Activated CD8-positive, alpha-beta T cell treated with anti-CD3 and anti-CD28 coated beads for 36 hours (primary cell): ENCODE data around the gene IDH3G. TPM values are rescaled to one million over a fixed set of nuclear protein-coding genes. Genes with fewer than 3 reads are reported as not detected.
"Not testable (repeated sequence)": the region's sequence is repeated elsewhere in the genome, so short reads cannot be mapped to it uniquely, and the experiment has no call there.

Experiments used
- ATAC-seq: fragments of 200-7000 bp; cut with Tn5 transposase; one replicate; pipeline ENCODE4 v1.10.0; 2021; ENCODE audit warnings: mild to moderate bottlenecking, moderate library complexity
- CTCF ChIA-PET: fragments of 350-600 bp; sonication (Branson Sonifier 250); formaldehyde crosslinking; loops from one replicate; lab custom pipeline; 2021; ENCODE audit warnings: antibody characterized with exemption; lab: Charles Lee
- POLR2A ChIA-PET: fragments of 350-600 bp; sonication (Branson Sonifier 250); formaldehyde crosslinking; loops from one replicate; lab custom pipeline; 2021; ENCODE audit warnings: antibody characterized with exemption; lab: Charles Lee
- DNase-seq: peaks from one replicate; pipeline ENCODE4 v3.0.0-alpha.2; 2020
- H3K27ac Mint-ChIP-seq: one replicate; pipeline ENCODE4 v1.8.0; 2021; ENCODE audit warnings: mild to moderate bottlenecking, mixed read lengths
- H3K27me3 Mint-ChIP-seq: one replicate; pipeline ENCODE4 v1.8.0; 2021; ENCODE audit warnings: mixed read lengths
- H3K36me3 Mint-ChIP-seq: one replicate; pipeline ENCODE4 v1.8.0; 2021; ENCODE audit warnings: low read depth, mixed read lengths
- H3K4me1 Mint-ChIP-seq: one replicate; pipeline ENCODE4 v1.8.0; 2021; ENCODE audit warnings: low read depth, mixed read lengths
- H3K4me3 Mint-ChIP-seq: one replicate; pipeline ENCODE4 v1.8.0; 2021; ENCODE audit warnings: mild to moderate bottlenecking, moderate library complexity, mixed read lengths
- H3K9me3 Mint-ChIP-seq: one replicate; pipeline ENCODE4 v1.8.0; 2021; ENCODE audit warnings: mixed read lengths
- CTCF ChIP-seq: fragments of 200-600 bp; IDR thresholded peaks from one replicate; pipeline ENCODE4 v1.8.0; 2022; ENCODE audit warnings: antibody characterized with exemption, mild to moderate bottlenecking
- intact Hi-C: fragments of 100-400 bp; cut with micrococcal nuclease; formaldehyde crosslinking; loops from one replicate; pipeline ENCODE4 v1.10.0; 2022
- total RNA-seq, 2 experiments: library from RNA; stranded (reverse); gene quantifications; one replicate each; pipeline ENCODE4 v1.2.3, GENCODE V29; 2021

Gene IDH3G
- total RNA-seq, 2 experiments from 2014 or later, result 54.3 to 56.9 TPM

GRCh38 chrX:153746359-153746758 lies 47.8 kb downstream of the IDH3G start:
- no peak overlapping the region for H3K4me3 Mint-ChIP-seq
- peaks cover 4% of the 10 kb centered on the region for H3K4me1 Mint-ChIP-seq
- POLR2A ChIA-PET, result no interaction called here
- TF ChIP-seq CTCF, result no peak
- CTCF ChIA-PET, result no interaction called here
- no peaks in the 10 kb centered on the region for H3K36me3 Mint-ChIP-seq
- no peak for DNase-seq
- no peaks in the 10 kb centered on the region for H3K9me3 Mint-ChIP-seq
- H3K27ac Mint-ChIP-seq, result no peak overlapping the region
- ATAC-seq, result no peak
- intact Hi-C loops, result no loop called here
- peaks cover 4% of the 10 kb centered on the region for H3K27me3 Mint-ChIP-seq

GRCh38 chrX:153745067-153745433 lies 49.1 kb downstream of the IDH3G start:
- H3K27ac Mint-ChIP-seq, DNase-seq, H3K36me3 Mint-ChIP-seq, H3K4me3 Mint-ChIP-seq, ATAC-seq, CTCF ChIA-PET, intact Hi-C loops, POLR2A ChIA-PET, H3K27me3 Mint-ChIP-seq, H3K9me3 Mint-ChIP-seq: not testable (repeated sequence)
- H3K4me1 Mint-ChIP-seq, result peaks cover 11% of the 10 kb centered on the region

- Mint-ChIP-seq H3K36me3 (no peaks in the 10 kb centered on the region), H3K9me3 (no peaks in the 10 kb centered on the region), H3K4me1 (peaks cover 13% of the 10 kb centered on the region), H3K4me3 (no peak overlapping the region), H3K27me3 (peaks cover 4% of the 10 kb centered on the region), H3K27ac (no peak overlapping the region)
- peak; percentile 25 for TF ChIP-seq CTCF
- CTCF ChIA-PET, result no interaction called here
- DNase-seq, result no peak
- no peak for ATAC-seq
- POLR2A ChIA-PET, result no interaction called here
- intact Hi-C loops, result no loop called here
Measured at GRCh38 chrX:153744210-153745066, 49.7 kb downstream of the IDH3G start.

- H3K9me3 Mint-ChIP-seq, ATAC-seq, POLR2A ChIA-PET, DNase-seq, H3K36me3 Mint-ChIP-seq, intact Hi-C loops, CTCF ChIA-PET, H3K27ac Mint-ChIP-seq, H3K4me3 Mint-ChIP-seq, H3K27me3 Mint-ChIP-seq: not testable (repeated sequence)
- peaks cover 13% of the 10 kb centered on the region for H3K4me1 Mint-ChIP-seq
Measured at GRCh38 chrX:153743468-153744209, 50.5 kb downstream of the IDH3G start.

GRCh38 chrX:153742796-153743467 lies 51.2 kb downstream of the IDH3G start:
- intact Hi-C loops, POLR2A ChIA-PET, H3K27me3 Mint-ChIP-seq, H3K9me3 Mint-ChIP-seq, CTCF ChIA-PET, H3K27ac Mint-ChIP-seq, H3K36me3 Mint-ChIP-seq, H3K4me3 Mint-ChIP-seq, ATAC-seq, DNase-seq: not testable (repeated sequence)
- H3K4me1 Mint-ChIP-seq, result peaks cover 13% of the 10 kb centered on the region

GRCh38 chrX:153742111-153742510 lies 52.1 kb downstream of the IDH3G start:
- CTCF ChIA-PET, DNase-seq, H3K27ac Mint-ChIP-seq, H3K9me3 Mint-ChIP-seq, H3K36me3 Mint-ChIP-seq, POLR2A ChIA-PET, H3K4me3 Mint-ChIP-seq, ATAC-seq, intact Hi-C loops, H3K27me3 Mint-ChIP-seq: not testable (repeated sequence)
- H3K4me1 Mint-ChIP-seq, result peaks cover 13% of the 10 kb centered on the region
